HG03342 (cell line): ENCODE results near the gene ZDHHC8.

Experiments
- ATAC-seq: cut with Tn5 transposase; IDR thresholded peaks from one replicate; pipeline ENCODE4 v1.9.1; 2021; ENCODE audit warnings: mild to moderate bottlenecking, moderate library complexity; ENCODE audit not compliant: unreplicated experiment

The ZDHHC8 gene

DNA sequence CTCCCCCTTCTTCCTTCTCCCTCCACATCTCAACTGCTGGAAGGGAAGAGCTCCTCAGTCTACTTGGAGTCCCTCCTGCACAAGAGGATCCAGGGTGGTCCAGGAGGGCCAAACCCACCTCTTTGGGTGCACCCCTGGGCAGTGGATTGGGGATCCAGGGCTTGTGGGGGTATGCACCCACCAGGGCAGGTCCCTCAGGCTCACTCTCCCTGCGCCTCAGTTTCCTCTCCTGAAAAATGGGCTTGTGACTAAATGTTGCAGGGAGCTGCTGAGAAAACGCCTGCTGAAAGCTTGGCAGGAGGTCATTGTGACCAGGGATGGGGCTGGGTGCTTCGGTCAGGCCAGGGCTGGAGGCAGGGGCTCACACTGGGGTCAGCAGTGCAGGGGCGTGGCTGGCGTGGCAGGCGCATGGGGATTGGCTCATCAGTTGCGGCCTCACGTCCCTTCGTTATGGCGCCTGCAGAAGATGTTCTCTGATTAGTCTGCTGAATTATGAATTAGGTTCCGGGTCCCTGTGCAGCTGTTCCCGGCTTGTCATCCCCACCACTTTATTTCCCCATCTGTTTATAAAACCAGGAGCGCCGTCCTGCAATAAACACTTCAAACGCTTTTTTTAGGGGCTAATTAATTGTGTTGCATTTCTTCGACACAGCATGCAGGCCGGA is 44.9 kb downstream of the ZDHHC8 start:
- no peak for ATAC-seq

DNA sequence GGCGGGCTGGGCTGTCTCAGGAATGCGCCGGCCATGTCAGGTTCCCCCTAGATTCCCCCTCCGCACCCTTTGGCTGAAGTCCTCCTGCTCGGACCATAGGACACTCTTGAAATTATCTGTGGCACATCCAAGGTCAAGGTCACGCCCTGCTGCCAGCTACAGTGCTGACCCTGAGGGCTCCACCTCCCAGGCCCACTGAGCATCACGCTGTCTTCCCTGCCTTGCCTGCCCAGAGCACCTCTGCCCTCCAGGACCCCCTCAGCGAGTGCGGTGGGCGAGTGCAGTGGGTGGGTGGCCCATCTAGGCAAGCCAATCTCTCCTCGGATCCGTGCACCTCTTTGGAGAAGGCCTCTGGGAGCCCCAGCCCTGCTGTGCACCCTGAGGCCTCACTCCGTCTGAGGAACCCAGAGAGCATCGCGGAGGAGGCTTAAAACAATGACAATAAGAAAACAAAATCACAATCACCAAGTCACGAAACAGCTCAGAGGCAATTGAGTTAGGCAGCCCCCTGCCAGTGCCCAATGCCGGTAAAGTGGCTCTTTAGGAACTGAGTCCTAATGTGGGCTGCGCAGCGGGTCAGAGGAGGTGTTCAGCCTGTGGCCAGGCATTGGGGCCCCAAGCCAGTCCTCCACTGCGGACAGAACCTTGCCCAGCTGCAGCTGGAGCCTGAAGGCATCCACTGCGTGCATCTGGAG is 45.8 kb downstream of the ZDHHC8 start:
- no peak for ATAC-seq

DNA sequence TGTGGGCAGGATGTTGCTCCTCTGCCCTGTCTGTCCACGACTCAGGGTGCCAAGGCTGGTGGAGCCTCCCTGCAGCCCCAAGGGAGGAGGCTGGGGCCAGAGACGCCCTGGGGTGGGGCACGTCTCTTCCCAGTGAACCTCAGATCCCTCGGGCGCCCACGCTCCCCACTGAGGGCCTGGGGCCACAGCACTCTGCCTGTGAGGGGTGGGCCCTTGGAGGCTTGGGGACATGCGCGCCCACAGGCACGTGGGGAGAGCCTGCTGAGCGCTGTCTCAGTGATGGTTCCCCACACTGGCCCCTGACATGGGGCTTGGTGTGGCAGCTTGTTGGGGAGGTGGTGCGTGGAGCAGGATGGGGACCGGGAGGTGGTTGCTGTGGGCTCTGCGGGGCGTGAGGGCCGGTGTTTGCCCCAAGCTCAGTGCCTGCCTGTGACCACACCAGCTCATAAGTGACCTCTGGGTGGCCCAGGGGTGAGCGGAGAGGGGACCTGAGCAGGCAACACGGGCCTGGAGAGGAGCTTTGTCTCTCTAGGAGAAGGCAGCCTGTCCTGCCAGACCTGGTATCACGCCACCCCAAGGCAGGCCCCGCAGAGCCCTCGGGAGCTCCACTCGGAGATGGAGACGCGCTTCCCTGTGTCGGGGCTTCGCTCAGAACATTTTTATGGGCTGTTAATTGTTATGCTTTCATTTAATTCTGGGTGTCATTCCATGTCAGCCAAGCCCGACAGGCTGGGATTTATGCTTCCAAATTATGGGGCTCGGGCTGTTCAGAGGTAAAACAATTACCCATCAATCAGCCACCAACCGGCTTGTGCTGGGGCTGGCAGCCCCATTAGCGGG is 46.7 kb downstream of the ZDHHC8 start:
- no peak for ATAC-seq

DNA sequence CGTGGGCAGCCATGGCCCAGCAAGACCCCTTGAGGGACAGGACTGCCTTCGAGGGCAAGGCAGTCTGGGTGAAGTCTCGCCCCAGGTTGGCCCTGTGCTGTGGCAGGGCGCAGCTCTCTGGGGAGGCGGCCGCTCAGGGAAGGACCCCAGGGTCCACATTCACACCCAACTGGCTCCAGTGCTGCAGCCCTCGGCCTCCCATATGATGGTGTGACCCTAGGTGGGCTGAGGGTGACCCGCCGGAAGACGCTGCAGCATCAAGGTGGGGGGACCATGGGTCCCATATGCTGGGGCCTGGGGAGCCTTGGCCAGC is 47.3 kb downstream of the ZDHHC8 start:
- ATAC-seq: no peak

DNA sequence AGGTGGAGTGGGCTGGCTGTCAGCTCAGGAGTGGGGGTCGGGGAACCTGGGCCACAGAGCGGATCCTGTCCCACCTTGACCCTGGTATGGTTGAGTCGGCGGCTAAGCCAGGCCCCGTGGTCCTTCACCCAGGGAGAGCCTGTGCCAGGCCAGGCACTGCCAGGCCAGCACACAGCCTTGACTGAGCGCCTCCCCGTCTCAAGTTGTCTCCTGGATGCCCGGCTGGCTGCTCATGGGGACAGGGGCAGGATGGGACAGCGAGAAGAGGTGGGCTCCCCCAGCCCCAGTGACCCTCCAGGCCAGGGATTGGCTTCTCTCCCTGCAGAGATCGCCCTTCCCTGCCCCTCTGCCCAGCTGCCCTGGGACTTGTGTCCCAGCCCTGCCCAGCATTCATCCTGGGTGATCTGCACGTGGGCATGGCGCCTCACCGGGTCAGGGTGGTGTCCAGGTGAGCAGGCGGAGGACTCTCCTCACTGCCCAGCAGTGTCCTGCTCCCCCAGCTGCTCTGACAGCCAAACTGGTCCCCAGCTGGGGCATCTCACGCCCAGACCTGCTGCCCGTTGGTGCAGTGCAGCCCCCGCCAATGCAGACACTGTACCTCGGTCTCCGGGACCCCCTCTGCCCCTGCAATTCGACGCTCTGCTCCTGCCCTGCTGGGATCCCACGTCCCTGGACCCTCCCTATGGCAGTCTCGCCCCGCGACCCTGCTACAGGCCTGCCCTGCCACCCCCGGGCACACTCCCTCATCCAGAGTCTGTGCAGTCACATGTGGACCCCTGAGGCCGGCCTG is 48.0 kb downstream of the ZDHHC8 start:
- ATAC-seq: no peak

DNA sequence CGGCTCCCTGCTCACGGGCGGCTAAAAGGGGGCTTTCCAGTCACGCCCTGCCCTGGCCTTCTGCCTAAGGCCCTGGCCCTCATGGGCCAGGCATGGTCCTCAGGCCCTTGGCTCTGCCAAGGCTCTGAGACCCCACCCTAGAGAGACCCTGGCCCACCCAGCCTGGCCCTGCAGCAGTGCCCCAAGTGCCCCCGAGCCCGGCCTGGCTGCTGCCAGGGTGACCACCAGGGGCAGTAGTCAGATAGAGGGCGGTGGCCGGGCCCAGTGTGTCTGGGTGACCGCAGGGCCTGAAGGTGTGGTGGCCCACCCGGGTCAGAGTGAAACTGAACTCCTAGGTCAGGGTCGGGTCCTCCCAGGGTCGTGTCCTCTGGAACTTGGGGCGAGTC is 48.6 kb downstream of the ZDHHC8 start:
- no peak for ATAC-seq

DNA sequence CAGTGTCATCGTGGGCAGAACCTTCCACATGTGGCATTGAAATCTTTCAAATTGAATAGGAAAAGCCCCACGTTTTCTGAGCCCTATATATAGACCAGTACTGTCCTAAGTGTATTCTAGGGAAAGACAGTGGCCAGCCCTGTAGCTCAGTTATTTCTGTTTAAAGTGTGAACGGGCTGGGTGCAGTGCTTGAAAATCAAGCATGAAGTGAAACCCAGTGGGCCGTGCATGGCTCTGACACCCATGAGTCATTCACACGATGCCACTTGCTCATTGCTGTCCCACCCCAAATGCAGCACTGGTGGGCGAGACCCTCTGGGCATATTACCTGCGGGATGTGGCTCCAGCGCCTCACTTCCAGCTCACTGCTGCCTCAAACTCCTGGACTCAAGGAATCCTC is 49.0 kb downstream of the ZDHHC8 start:
- no peak for ATAC-seq

DNA sequence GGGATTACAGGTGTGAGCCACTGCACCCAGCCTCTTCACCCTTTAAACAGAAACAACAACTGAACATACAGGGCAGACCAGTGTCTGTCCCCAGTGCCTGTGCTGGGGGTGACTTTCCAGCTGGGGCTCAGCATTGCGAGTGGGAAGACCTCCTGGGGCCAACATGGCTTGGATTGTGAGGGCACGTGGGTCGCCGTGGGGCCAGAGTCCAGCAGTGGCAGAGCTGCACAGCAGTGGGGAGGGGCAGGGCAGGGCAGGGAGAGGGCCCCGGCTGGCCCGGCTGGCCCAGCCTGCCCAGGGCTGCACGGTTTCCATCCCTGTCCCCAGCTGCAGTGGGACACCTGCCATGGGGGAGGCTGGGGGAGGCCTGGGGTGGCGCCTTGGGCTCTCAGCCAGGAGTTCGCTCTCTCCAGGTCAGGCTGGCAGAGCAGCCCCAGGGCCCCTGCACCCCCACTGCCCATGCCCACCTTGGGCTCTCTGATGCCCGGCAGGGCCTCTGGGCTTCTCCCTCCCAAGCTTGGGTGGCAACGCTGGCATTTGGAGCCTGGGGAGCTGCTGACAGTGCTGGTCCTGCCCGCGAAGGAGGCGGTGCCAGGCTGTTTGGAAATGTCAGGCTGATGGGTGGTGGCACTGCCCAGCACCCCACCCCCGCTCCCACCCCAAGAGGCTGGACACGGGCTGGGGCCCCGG is 49.7 kb downstream of the ZDHHC8 start:
- no peak for ATAC-seq

DNA sequence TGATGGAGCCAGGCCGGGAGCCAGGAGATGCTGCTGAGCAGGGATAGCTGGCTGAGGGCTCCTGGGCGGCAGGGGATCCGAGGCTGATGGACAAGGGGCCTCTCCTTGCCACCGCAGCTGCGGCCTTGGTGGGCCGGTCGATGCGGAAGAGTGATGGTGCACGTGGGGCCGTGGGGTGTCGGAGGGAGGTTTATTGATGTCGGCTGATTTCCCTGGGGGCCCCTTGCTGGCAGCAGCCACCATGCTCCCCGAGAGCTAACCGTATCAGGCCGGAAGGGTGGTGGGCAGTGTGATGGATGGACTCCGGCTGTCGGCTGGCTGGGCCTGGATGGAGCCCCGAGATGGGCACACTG is 50.3 kb downstream of the ZDHHC8 start:
- ATAC-seq: no peak

DNA sequence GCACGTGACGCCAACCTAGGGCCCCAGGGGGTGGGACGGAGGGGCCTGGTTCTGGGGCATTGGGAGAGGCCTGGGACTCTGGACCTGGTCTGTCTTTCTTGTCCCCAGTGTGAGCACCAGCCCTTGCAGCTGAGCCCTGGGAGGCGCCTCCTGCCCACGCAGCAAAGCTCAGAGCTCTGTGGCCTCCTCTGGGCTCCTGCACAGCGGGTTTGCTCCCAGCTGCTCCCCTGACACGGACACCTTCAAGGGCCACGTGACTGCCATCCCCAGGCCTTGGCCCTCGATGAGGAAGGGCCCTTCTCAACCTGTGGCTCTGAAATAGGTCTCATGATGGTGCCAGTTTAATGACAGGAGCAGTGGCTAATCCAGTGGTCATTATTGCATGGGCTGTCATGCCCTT is 50.8 kb downstream of the ZDHHC8 start:
- ATAC-seq: no peak

DNA sequence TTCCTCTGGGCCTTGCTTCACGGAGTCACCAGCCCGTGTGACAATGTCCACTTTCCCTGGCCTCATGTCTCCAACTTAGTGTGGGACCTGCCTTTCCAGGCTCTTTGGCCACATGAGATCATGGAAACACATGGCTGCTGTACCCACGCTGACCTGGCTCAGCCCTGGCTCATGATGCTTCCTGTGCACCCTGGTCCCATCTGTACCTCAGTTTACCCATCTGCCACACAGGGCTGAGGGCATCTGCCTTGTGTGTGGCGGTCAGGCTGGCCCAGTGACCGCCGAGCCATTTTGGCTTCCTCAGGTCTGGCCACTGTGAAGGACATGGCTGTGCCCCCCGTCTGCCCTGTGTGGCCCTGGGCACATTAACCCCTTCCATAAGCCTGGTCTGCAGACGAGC is 51.5 kb downstream of the ZDHHC8 start:
- no peak for ATAC-seq

DNA sequence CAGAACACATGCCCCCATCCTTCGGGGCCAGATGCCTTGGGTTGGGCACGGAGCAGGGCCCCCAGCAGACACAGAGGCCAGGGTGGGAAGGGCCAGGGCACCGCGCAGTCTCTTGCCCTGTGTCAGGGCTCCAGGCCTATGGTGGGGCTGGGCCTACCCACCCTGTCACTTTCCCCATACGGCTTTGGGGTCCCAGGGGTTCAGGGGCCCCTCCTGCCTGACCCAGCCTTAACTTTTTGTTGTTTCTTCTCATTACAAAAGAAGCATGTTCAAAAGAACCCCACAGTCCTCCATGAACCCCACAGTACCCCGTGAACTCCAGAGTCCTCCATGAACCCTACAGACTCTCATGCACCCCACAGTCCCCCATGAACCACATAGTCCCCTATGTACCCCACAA is 52.2 kb downstream of the ZDHHC8 start:
- ATAC-seq: no peak

DNA sequence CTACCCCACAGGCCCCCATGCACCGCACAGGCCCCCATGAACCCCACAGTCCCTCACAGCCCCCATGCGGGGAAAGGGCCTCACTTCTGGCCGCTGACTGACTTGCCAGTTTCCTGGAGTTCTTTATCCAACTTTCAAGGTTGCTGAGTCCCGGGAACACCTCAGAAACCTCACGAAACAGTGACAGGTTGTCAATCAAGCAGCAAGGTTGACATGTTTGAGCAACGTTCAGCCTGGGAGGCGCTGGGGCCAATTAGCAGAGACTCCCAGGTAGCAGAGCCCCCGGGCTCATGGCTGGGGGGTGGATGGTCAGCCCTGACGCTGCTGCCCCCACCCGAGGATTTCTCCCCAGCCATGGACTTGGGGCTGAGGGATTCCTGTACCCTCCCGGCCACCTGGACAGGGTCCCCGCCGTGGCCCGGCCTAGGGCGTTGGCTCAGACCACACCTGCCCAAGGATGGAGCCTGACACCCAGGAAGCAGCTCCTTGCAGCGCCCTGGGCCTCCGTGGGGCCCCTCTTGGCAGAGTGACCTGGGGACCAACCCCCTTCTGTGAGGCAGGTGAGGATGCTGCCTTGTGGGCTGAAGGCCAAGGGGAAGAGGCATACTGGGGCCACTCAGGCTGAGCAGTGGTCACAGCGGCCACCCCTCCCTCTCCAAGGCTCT is 53.0 kb downstream of the ZDHHC8 start:
- ATAC-seq: no peak

DNA sequence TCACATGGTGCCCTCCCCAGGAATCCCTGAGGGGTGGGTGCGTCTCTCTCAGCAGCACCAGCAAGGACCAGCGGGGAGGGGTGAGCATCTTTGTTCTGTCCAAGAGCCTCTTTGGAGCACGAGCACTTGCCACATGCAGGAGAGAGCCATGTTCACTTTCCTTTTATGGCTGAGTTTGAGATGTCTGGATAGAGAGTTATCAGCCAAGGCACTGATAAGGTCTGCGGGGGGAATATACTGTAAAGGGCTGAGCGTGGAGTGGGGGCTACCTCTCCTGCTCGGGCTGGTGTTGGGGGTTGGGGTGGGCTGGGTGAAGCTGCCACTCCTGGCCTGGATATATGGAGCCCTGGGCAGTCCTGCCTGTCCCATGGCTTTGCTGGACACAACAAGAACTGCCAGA is 54.1 kb downstream of the ZDHHC8 start:
- ATAC-seq: no peak

DNA sequence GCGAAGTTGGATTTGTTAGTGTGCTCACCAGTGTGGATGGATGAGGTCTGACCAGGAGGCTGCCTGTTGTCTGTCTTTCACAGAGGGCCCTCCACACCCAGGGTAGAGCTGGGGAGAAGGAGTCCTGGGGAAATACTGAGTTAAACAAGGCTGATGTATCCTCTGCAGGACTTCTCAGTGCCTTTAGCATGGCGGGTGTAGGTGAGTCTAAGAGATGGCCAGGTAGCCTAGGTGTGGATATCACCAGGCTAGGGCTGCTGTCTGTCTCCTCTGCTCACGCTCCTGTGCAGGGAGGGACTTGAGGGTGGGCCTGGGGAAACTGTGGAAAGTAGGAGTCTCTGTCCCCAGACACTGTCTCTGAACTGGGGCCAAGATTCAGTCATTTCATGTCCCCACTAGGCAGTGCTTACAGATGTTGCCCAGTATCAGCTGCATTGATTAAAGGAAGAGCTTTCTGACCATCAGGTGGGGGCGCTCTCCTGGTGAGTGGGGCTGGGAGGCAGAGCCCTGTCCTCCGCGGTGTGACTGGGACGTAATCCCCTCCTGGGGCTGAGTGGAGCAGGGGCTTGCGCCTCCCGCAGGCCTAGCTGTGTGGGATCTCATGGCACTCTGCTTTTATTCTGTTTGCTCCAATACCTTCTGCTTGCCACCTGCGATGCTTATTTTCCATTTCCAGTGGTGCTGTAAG is 54.7 kb downstream of the ZDHHC8 start:
- no peak for ATAC-seq

DNA sequence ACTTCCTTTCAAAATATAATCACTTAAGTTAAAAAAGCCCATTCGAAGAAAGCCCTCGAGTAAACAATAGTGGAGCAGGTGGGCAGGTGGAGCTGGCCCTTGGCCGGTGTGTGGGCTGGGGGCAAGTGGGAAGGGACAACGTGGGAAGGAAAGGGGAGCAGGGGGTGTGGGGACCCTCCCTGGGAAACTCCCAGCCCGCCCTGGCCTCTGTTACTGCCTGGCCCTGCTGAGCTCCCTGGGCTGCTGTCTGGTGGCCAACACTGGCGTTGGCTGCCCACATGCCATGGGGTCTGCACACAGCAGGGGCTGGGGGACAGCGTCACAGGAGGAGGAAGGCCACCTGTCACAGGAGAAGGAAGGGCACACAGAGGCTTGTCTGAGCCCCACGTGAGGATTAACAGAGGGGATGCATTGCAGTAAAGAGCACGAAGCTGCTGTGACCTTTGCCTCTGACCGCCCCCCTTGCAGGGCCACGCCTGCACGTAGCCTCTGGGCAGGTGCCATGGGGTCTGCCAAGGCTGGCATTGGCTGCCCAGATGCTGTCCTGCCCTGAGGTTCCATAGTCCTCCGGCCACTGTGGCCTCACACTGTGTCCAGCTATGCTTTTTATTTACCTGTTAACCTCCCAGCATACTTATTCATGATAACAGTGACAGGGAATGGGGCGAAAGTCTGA is 55.4 kb downstream of the ZDHHC8 start:
- ATAC-seq: no peak

DNA sequence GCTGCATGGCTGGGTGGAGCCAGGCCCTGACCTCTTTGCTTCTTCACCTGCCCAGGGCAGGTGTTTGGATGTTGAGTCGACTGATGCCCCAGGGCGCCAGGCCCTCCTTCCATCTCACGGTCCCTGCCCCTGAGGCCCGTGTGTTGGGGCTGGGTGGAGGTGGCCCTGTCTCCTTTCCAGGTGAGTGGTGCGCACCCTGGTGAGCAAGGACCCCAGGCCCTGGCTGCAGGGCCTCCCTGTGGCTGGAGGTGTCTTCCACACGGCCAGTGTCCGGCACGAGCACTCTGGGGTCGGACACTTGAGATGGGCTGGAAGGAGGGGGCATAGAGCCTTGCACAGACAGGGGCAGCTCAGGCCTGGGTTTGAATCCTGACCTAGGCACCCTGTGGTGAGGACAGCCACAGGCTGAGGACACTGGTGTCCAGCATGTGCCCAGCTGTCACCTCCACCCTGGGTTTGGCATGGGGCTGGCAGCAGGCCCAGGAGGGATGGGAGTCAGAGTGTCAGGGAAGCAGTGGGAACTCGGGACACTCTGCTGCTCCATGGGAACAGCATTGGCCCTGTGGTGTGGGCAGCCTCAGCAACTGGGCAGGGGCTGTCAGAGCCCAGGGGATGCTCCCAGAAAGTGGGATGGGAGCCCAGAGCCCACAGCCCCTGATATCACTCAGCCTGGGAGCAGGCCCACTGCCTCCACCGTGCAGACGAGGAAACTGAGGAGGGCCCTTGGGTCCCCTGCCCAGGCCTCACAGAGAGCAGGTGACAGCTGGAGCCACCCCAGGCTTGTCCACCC is 56.4 kb downstream of the ZDHHC8 start:
- no peak for ATAC-seq

DNA sequence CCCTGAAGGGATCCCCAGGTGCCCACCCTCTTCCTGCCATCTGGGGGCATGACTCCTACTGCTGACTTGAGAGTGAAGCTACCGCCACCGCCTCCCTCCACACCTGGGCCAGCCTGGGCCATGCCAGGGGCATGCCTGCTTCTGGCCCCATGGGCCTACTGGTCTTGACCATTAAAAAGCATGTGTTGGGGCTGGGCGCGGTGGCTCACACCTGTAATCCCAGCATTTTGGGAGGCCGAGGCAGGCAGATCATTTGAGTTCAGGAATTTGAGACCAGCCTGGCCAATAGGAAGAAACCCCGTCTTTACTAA is 56.9 kb downstream of the ZDHHC8 start:
- ATAC-seq: no peak
